T-helper 1 cell treated with Interleukin-12 subunit alpha and Interleukin-12 subunit beta and Interleukin-4 antibody, amounts not matched to agents 30 μg/mL and 1 μg/mL, for 36 hours (primary cell): ENCODE data around the gene TRAPPC5.
A peak's percentile ranks its signal among the peaks of the same experiment; 100 is the strongest.

ENCODE experiments used
- H3K27ac Mint-ChIP-seq: one replicate; pipeline ENCODE4 v1.8.0; 2021; ENCODE audit warnings: mild to moderate bottlenecking, mixed read lengths
- H3K27me3 Mint-ChIP-seq: one replicate; pipeline ENCODE4 v1.8.0; 2021; ENCODE audit warnings: low read depth, mixed read lengths
- H3K36me3 Mint-ChIP-seq: one replicate; pipeline ENCODE4 v1.8.0; 2021; ENCODE audit warnings: low read depth, mixed read lengths
- H3K4me1 Mint-ChIP-seq: one replicate; pipeline ENCODE4 v1.8.0; 2021; ENCODE audit warnings: low read depth, mixed read lengths
- H3K4me3 Mint-ChIP-seq: one replicate; pipeline ENCODE4 v1.8.0; 2021; ENCODE audit warnings: mild to moderate bottlenecking, moderate library complexity, mixed read lengths
- H3K9me3 Mint-ChIP-seq: one replicate; pipeline ENCODE4 v1.8.0; 2021; ENCODE audit warnings: mixed read lengths

TRAPPC5 gene

GRCh38 chr19:7677669-7678311 is 2.8 kb upstream of the TRAPPC5 start:
- Mint-ChIP-seq H3K27ac (peak overlapping the region; percentile 50), H3K9me3 (no peaks in the 10 kb centered on the region), H3K4me1 (peaks cover 36% of the 10 kb centered on the region), H3K27me3 (peaks cover 29% of the 10 kb centered on the region), H3K4me3 (no peak overlapping the region), H3K36me3 (peaks cover 6% of the 10 kb centered on the region)

GRCh38 chr19:7678971-7679751 is 1.5 kb upstream of the TRAPPC5 start:
- Mint-ChIP-seq H3K4me1 (peaks cover 36% of the 10 kb centered on the region), H3K27ac (peak overlapping the region; percentile 67), H3K9me3 (no peaks in the 10 kb centered on the region), H3K27me3 (peaks cover 26% of the 10 kb centered on the region), H3K4me3 (peak overlapping the region; percentile 43), H3K36me3 (peaks cover 7% of the 10 kb centered on the region)

- H3K4me3 Mint-ChIP-seq, result peak overlapping the region; percentile 58
- H3K4me1 Mint-ChIP-seq, result peaks cover 34% of the 10 kb centered on the region
- H3K27ac Mint-ChIP-seq, result peak overlapping the region; percentile 67
- H3K27me3 Mint-ChIP-seq, result peaks cover 22% of the 10 kb centered on the region
- H3K36me3 Mint-ChIP-seq, result peaks cover 7% of the 10 kb centered on the region
- H3K9me3 Mint-ChIP-seq, result no peaks in the 10 kb centered on the region
These were observed 645 bp upstream of the TRAPPC5 start for GRCh38 chr19:7679771-7680605.

- Mint-ChIP-seq H3K4me1 (peaks cover 30% of the 10 kb centered on the region), H3K36me3 (peaks cover 10% of the 10 kb centered on the region), H3K9me3 (no peaks in the 10 kb centered on the region), H3K27me3 (peaks cover 15% of the 10 kb centered on the region), H3K4me3 (peak overlapping the region; percentile 90), H3K27ac (peak overlapping the region; percentile 93)
These were observed 924 bp downstream of the TRAPPC5 start for GRCh38 chr19:7681340-7682174.

GRCh38 chr19:7682175-7682855 is 1.7 kb downstream of the TRAPPC5 start:
- Mint-ChIP-seq H3K27me3 (peaks cover 9% of the 10 kb centered on the region), H3K4me3 (peak overlapping the region; percentile 90), H3K4me1 (peaks cover 23% of the 10 kb centered on the region), H3K9me3 (no peaks in the 10 kb centered on the region), H3K36me3 (peaks cover 11% of the 10 kb centered on the region), H3K27ac (no peak overlapping the region)

- Mint-ChIP-seq H3K4me3 (no peak overlapping the region), H3K27ac (no peak overlapping the region)
These were observed 5.2 kb downstream of the TRAPPC5 start for GRCh38 chr19:7685546-7686445.

GRCh38 chr19:7687177-7687576 is 6.5 kb downstream of the TRAPPC5 start:
- Mint-ChIP-seq H3K27ac (no peak overlapping the region), H3K36me3 (peaks cover 9% of the 10 kb centered on the region), H3K9me3 (no peaks in the 10 kb centered on the region), H3K27me3 (no peaks in the 10 kb centered on the region), H3K4me1 (no peaks in the 10 kb centered on the region), H3K4me3 (no peak overlapping the region)

More at GRCh38 chr19:7685546-7686445, 5.2 kb downstream of the TRAPPC5 start:
- H3K27me3 Mint-ChIP-seq, result no peaks in the 10 kb centered on the region
- H3K4me1 Mint-ChIP-seq, result peaks cover 7% of the 10 kb centered on the region
- H3K9me3 Mint-ChIP-seq, result no peaks in the 10 kb centered on the region
- H3K36me3 Mint-ChIP-seq, result peaks cover 11% of the 10 kb centered on the region

- H3K27me3 Mint-ChIP-seq, result no peaks in the 10 kb centered on the region
- peaks cover 5% of the 10 kb centered on the region for H3K36me3 Mint-ChIP-seq
- H3K9me3 Mint-ChIP-seq, result no peaks in the 10 kb centered on the region
- no peak overlapping the region for H3K27ac Mint-ChIP-seq
- no peak overlapping the region for H3K4me3 Mint-ChIP-seq
- no peaks in the 10 kb centered on the region for H3K4me1 Mint-ChIP-seq
These were observed 8.5 kb downstream of the TRAPPC5 start for GRCh38 chr19:7689165-7689564.

GRCh38 chr19:7690779-7691258 is 10.2 kb downstream of the TRAPPC5 start:
- Mint-ChIP-seq H3K4me1 (no peaks in the 10 kb centered on the region), H3K36me3 (peaks cover 2% of the 10 kb centered on the region), H3K27me3 (no peaks in the 10 kb centered on the region), H3K9me3 (no peaks in the 10 kb centered on the region), H3K4me3 (no peak overlapping the region), H3K27ac (no peak overlapping the region)

- no peaks in the 10 kb centered on the region for H3K4me1 Mint-ChIP-seq
- H3K9me3 Mint-ChIP-seq, result no peaks in the 10 kb centered on the region
- H3K27me3 Mint-ChIP-seq, result peaks cover under 1% of the 10 kb centered on the region
- no peak overlapping the region for H3K4me3 Mint-ChIP-seq
- peaks cover 2% of the 10 kb centered on the region for H3K36me3 Mint-ChIP-seq
- H3K27ac Mint-ChIP-seq, result no peak overlapping the region
These were observed 10.9 kb downstream of the TRAPPC5 start for GRCh38 chr19:7691497-7691896.

GRCh38 chr19:7692417-7693088 is 11.9 kb downstream of the TRAPPC5 start:
- H3K4me1 Mint-ChIP-seq, result no peaks in the 10 kb centered on the region
- H3K4me3 Mint-ChIP-seq, result no peak overlapping the region
- H3K27me3 Mint-ChIP-seq, result peaks cover 3% of the 10 kb centered on the region
- H3K27ac Mint-ChIP-seq, result no peak overlapping the region
- H3K9me3 Mint-ChIP-seq, result no peaks in the 10 kb centered on the region
- H3K36me3 Mint-ChIP-seq, result no peaks in the 10 kb centered on the region

GRCh38 chr19:7694499-7694898 is 13.9 kb downstream of the TRAPPC5 start:
- H3K9me3 Mint-ChIP-seq, result no peaks in the 10 kb centered on the region
- peaks cover 7% of the 10 kb centered on the region for H3K27me3 Mint-ChIP-seq
- H3K27ac Mint-ChIP-seq, result no peak overlapping the region
- no peaks in the 10 kb centered on the region for H3K4me1 Mint-ChIP-seq
- H3K36me3 Mint-ChIP-seq, result no peaks in the 10 kb centered on the region
- no peak overlapping the region for H3K4me3 Mint-ChIP-seq
